ENCODE measurements around the gene BORCS5.
A peak's percentile ranks its signal among the peaks of the same experiment; 100 is the strongest.

BORCS5 gene

GRCh38 chr12:12428961-12429657 is 72.2 kb downstream of the BORCS5 start:
- FAIRE-seq (no peak), DNase-seq (ENCODE audit: low spot score) (no peak)

GRCh38 chr12:12432364-12432763 is 75.5 kb downstream of the BORCS5 start:
- FAIRE-seq = no peak
- no peak for DNase-seq (ENCODE audit: low spot score)

GRCh38 chr12:12433203-12433731 is 76.4 kb downstream of the BORCS5 start:
- FAIRE-seq (no peak), DNase-seq (ENCODE audit: low spot score) (no peak)

GRCh38 chr12:12436831-12437345 is 80.0 kb downstream of the BORCS5 start:
- FAIRE-seq = no peak
- DNase-seq (ENCODE audit: low spot score) = no peak

GRCh38 chr12:12439636-12440035 is 82.8 kb downstream of the BORCS5 start:
- FAIRE-seq = no peak

GRCh38 chr12:12440784-12441428 is 84.0 kb downstream of the BORCS5 start:
- DNase-seq (ENCODE audit: low spot score) (no peak), FAIRE-seq (no peak)

More at GRCh38 chr12:12439636-12440035, 82.8 kb downstream of the BORCS5 start:
- DNase-seq (ENCODE audit: low spot score) = peak; percentile 64

GRCh38 chr12:12441429-12441807 is 84.5 kb downstream of the BORCS5 start:
- no peak for DNase-seq (ENCODE audit: low spot score)
- FAIRE-seq = no peak

GRCh38 chr12:12441843-12442461 is 85.1 kb downstream of the BORCS5 start:
- DNase-seq (ENCODE audit: low spot score) (no peak), FAIRE-seq (no peak)

GRCh38 chr12:12442548-12443071 is 85.7 kb downstream of the BORCS5 start:
- no peak for FAIRE-seq
- DNase-seq (ENCODE audit: low spot score) = peak; percentile 17

- DNase-seq (ENCODE audit: low spot score) (no peak), FAIRE-seq (no peak)
These were observed 86.6 kb downstream of the BORCS5 start for GRCh38 chr12:12443431-12443878.

GRCh38 chr12:12445165-12445881 is 88.4 kb downstream of the BORCS5 start:
- FAIRE-seq = no peak

GRCh38 chr12:12445882-12446181 is 89.0 kb downstream of the BORCS5 start:
- DNase-seq (ENCODE audit: low spot score) (no peak), FAIRE-seq (no peak)

More at GRCh38 chr12:12445165-12445881, 88.4 kb downstream of the BORCS5 start:
- no peak for DNase-seq (ENCODE audit: low spot score)

- no peak for DNase-seq (ENCODE audit: low spot score)
- no peak for FAIRE-seq
These were observed 89.9 kb downstream of the BORCS5 start for GRCh38 chr12:12446786-12447185.

- DNase-seq (ENCODE audit: low spot score) (no peak), FAIRE-seq (no peak)
These were observed 90.4 kb downstream of the BORCS5 start for GRCh38 chr12:12447236-12447635.

- DNase-seq (ENCODE audit: low spot score) = no peak
- no peak for FAIRE-seq
These were observed 91.0 kb downstream of the BORCS5 start for GRCh38 chr12:12447837-12448236.

- FAIRE-seq (no peak), DNase-seq (ENCODE audit: low spot score) (no peak)
These were observed 92.7 kb downstream of the BORCS5 start for GRCh38 chr12:12449533-12450025.

- FAIRE-seq = no peak
These were observed 93.2 kb downstream of the BORCS5 start for GRCh38 chr12:12450043-12450471.

GRCh38 chr12:12451098-12451497 is 94.2 kb downstream of the BORCS5 start:
- FAIRE-seq (no peak), DNase-seq (ENCODE audit: low spot score) (no peak)

More at GRCh38 chr12:12450043-12450471, 93.2 kb downstream of the BORCS5 start:
- no peak for DNase-seq (ENCODE audit: low spot score)

GRCh38 chr12:12452326-12452902 is 95.5 kb downstream of the BORCS5 start:
- FAIRE-seq = no peak
- DNase-seq (ENCODE audit: low spot score) = no peak

- DNase-seq (ENCODE audit: low spot score) = no peak
- FAIRE-seq = no peak
These were observed 96.8 kb downstream of the BORCS5 start for GRCh38 chr12:12453635-12454034.

- DNase-seq (ENCODE audit: low spot score) (no peak), FAIRE-seq (no peak)
These were observed 97.4 kb downstream of the BORCS5 start for GRCh38 chr12:12454315-12454714.

Data from RCC 7860 (cell line).